ENCODE data around the gene WWTR1. TPM values are rescaled to one million over a fixed set of nuclear protein-coding genes. Genes with fewer than 3 reads are reported as not detected.

WWTR1 gene
- total RNA-seq, 1 donor from 2014 or later: 183 TPM

DNA sequence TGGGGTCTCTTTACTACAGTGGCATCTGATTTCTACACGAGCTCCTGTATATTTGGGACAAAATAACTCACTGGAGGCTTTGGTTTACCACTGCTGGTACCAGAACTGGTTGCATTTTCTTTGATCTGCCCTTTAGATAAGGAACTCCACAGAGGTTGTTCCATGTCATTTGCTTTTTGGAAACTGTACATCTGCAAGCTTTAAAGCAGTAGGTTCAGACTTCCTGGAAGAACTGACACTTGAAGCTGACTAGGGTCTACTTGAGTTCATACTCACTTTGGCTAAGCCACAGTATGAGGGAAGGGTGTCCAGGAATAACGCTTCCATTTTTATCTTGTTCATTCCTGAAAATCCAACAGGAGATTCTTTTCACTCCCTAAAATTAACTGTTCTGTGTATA is 86.4 kb downstream of the WWTR1 start:
- no peak for DNase-seq (ENCODE audit: extremely low read depth, low read depth, low spot score)

DNA sequence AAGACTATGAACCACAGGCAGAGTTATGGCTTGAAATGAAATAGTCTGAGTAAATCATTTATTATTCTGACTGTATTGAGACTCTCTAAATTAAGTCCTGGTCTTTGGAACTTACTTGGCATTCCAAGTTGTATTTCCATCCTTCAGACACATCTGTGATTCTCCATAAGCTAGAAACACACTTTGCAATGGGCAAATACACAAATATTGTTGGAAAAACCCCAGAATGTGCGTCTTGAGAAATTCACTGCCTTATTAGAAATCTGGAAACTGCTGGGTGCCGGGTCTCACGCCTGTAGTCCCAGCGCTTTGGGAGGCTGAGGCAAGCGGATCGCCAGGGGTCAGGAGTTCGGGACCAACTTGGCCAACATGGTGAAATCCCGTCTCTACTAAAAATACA is 87.8 kb downstream of the WWTR1 start:
- DNase-seq (ENCODE audit: extremely low read depth, low read depth, low spot score): no peak

DNA sequence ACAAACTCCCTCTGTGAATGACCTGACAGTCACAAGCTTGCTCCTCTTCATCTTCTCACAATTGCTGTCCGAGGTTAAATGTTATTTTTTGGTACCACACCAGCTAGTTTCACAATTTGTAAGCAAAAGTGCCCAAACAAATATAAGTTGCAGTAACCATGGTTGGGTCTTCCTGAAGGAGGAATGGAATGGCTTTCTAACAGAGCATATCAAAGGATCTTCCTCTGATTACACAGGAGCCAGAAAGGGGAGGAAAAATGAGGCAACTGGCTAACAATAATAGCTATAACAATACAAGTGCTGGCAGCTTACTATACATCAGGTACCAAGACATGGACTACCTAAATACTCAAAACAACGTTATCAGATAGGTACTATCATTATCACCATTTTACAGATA is 90.4 kb downstream of the WWTR1 start:
- DNase-seq (ENCODE audit: extremely low read depth, low read depth, low spot score): no peak

DNA sequence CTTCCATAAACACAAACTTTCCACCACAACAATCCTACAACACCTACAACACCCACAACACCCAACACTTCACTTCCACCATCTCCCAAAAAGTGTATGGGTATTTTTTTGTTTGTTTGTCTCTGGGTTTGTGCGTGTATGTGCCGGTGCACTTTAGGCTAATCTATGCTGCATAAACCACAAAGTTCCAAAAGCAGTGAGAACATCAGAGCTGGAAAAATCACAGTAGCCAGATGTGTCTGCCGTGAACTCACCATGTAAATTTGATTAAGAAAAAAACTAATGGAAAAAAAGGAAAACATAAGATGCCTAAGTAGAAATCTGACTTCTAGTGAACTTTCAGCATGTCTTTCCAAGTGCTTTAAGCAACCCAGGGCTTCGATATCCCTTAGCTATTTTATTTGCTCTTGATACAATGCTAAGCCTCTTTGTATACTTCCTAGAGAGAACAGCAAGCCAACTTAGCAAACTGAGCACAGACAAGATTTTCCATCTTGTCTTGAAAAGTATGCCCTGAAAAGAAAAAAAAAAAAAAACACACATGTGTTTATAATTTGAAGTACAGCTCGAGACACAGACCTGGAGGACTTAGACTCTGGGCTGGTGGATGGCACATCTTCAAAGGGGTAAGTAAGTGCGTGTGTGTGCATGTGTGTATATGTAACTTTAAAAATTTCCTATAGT is 91.4 kb downstream of the WWTR1 start:
- DNase-seq (ENCODE audit: extremely low read depth, low read depth, low spot score): no peak

DNA sequence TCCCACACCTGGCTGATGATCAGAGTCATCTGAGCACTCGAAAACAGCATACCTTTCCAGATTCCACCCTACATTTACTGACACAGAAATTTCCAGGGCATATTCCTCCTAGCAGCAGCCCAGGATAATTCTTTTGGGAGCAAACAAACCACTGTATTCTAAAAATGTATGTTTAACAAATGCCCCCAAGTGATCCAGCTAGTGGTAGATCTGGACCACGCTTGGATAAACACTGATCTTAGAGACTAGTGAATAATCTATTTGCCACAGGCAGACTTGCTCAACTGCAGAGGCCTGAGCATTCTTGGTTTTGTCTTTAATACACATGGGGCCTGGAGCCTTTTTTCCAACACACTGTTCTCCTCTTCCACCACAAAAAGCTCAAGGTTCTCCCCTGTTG is 93.7 kb downstream of the WWTR1 start:
- DNase-seq (ENCODE audit: extremely low read depth, low read depth, low spot score): no peak

DNA sequence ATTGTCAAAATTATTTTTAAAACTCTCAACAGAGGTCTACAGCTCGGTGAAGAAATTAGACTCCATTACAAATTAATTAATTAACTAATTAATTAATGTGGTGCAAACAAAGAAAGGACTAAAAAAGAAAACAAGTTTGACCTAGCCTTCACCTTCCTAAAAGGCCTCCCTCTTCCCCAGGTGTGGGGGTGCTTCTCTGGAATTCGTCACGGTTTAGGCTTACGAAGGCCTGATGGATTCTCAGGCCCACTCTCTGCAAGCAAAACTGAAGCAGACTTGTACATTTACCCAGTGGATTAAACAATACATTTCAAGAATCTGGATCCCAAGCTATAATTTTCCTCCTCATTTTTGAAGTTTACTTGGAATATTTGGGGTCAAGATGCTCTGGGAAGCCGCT is 94.7 kb downstream of the WWTR1 start:
- DNase-seq (ENCODE audit: extremely low read depth, low read depth, low spot score): no peak

DNA sequence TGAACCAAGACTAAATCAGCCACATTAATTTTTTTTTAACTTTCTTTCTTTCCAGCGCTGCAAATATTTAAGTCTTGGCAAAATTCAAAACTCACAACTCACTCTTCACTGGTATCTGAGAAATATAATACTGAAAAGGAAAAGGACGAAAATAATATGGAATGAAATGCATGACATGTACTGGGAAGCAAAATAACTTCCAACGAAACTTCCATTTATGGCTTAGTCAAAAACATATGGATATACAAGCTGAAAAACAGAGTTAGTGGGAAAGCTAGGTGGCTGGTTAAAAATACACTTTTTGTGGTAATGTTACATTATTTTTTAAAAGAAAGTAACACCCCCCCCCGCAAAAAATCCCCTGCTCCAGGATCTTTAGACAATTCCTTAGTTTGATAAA is 97.2 kb downstream of the WWTR1 start:
- DNase-seq (ENCODE audit: extremely low read depth, low read depth, low spot score): no peak

DNA sequence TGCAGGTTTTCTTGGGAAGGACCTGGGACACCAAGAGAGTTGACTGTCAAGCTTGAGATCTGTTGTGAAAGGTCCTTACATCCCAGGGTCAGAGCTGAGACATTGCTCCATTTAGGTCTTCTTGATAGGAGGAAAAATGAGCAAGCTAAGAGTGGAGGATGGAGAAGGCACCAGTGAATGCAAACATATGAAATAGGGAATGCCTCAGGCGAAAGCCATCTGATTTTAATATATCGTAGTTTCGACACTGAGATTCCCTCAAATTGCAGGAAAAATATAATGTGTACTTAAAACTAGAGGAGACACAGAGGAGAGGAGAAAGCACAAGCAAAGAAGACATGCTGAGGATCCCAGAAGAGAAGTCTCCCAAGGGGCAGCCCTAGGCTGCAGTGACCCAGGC is 97.8 kb downstream of the WWTR1 start:
- no peak for DNase-seq (ENCODE audit: extremely low read depth, low read depth, low spot score)

DNA sequence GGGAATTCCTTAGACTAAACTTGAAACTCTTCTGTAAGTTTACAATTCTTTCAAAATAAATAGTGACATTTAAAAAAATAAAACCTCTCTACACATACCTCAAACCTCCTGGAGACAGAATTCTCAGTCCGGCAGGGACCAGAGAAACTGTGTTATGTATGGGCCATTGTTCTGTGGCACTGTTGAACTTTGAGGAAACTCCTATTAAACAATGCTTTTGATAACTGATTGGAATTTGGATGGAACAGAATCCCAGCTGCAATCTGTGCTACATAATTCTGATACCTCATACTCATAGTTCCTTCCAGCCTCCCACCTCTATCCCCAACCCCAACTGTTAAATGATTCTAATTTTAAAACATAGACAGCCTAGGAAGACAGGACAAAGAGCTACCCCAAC is 98.3 kb downstream of the WWTR1 start:
- DNase-seq (ENCODE audit: extremely low read depth, low read depth, low spot score): no peak

DNA sequence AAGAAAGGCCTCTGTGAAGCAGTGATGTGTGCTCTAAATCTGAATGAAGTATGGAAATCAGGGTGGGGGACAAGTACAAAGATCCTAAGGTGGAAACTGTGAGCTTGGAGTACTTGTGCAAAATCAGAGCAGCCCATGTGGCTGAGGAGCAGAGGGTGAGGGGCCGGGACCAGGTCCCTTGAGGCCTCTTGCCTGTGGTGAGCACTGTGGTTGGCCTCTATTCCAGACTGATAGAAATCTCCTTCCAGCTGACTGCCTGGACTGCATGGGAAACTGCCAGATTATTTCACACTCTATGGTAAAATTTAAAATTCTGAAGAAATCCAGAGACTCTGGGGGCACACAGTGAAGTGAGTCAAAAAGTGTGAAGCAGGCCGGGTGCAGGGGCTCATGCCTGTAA is 101.9 kb downstream of the WWTR1 start:
- DNase-seq (ENCODE audit: extremely low read depth, low read depth, low spot score): no peak

DNA sequence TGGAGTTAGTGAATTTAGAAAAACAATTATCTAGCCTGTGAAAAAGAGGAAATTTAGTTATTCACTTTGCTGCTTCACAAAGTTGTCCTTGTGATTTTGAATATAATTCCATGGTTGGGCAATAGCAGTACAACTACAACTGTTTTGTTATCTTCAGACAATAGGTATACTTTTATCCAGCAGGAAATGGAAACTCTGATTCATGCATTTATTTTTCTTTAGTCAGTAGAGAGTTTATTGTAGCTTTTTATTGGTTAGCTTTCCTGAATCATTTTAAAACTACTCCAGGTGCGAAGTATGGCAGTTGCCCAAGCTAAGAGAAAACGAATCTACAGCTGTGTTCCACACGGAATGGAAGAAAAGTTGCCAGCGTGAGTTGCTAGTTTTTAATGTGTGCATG is 103.0 kb downstream of the WWTR1 start:
- peak; percentile 88 for DNase-seq (ENCODE audit: extremely low read depth, low read depth, low spot score)

DNA sequence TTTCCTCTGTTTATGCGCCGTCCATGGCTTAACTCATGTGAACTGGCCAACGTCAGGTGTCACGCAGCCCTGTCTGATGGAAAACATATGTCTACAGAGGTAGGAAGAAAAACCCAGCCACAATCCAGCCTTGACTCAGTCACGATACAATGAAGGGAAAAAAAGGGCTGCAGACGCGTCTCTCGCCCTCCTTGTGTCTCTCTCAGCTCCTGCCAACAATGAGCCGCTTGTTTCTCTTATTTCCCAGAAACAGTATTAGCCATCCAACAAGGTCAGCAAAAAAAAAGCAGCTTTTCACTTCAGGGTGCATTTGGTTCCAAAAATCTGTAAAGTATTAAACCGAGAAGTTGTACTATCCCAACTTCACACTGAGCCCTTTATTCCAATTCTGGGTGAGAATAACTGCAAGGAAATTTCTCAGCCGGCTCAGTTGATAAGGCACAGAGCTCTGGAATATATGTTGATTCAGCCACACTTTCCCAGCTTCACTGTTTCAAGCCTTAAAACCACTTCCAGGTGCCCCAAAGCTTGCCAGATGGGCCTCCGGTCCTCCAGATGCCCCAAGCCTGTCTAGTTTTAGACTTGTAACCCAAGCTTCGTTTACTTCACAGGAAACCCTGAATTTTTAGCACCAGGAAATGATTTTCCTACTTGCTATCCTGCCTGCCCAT is 103.9 kb downstream of the WWTR1 start:
- DNase-seq (ENCODE audit: extremely low read depth, low read depth, low spot score): no peak

DNA sequence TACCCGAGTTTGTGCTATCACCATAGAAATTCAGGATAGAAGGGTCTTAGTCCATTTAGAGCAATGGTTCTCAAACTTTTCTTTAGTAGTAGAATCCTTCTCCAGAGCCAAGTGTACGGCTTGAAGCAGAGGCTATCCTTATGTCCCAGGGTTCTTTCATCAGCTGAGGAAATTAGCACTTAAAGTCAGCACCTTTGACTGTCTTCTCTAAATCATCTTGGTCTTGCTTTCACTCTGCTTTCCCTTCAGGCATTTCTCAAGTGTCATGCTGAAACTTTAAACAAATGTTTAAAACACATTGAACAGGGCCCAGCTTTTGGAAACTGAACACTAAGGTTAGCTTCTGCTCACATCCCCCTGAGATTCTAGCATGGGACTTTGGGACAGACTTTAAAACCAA is 105.1 kb downstream of the WWTR1 start:
- DNase-seq (ENCODE audit: extremely low read depth, low read depth, low spot score): no peak

DNA sequence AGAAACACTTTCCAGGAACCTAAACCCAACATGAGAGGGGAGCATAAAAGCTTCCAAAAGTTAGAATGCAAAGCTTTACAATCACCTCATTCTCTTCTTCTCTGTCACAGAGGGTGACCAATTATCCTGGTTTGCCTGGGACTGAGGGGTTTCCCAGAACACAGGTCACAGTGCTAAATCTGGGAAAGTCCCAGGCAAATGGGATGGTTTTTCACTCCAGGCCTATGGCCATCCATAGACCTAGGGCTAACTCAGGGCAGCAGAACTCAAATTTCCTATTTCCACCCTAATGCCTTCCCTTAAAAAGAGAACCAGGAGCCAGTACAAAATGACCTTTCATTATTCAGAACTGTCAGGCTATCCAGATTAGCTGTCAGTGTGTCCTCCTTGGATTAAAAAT is 106.3 kb downstream of the WWTR1 start:
- no peak for DNase-seq (ENCODE audit: extremely low read depth, low read depth, low spot score)

DNA sequence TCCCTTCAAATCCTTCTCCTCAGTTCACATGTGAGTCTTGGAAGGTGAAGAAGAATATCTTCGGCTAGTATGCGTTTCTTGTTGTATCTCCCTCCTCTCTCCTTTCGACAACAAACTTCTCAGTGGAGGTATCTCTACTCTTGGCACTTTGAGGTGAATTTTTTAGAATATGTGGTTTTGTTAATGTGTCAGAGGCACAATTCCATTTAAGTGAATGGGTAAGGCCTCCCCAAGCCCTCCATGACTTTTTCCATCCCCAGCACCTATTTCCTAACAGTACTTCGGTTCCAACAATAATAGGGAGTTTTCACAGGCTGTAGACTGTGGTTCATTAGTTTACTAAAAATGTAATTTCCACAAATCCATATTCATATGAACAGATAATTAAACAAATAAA is 109.2 kb downstream of the WWTR1 start:
- DNase-seq (ENCODE audit: extremely low read depth, low read depth, low spot score): no peak

DNA sequence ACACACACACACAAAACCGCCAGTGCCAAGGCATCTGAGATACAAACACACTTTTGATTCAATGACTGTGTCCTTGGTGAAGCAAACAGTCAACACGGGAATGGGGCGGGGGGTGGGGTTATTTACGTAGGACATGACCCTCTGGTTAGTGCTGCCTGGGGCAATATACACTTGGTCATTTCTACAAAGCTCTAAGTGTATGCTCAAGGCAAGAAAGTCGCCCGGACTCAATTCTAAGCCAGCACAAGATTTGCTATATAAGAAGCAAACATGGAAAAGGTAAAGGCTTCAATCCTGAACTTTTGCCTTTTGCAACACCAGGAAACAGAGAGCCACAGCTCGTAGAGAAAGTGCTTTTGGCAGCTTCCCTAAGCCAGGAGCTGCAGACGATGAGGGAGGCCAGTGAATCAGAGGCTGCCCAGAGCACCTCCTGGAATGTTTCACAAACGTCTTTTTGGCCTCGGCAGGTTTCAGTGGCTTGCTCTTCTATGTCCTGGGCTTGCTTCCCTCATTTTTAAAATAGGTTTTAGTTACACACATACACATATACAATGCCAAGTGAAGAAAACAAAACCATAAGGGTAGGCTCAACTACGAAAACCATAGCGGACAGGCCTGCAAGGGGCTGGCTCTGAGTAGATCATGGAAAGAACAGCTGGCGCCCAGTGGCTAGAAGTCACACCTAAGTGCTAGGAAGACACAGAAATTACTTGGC is 109.7 kb downstream of the WWTR1 start:
- DNase-seq (ENCODE audit: extremely low read depth, low read depth, low spot score): no peak

DNA sequence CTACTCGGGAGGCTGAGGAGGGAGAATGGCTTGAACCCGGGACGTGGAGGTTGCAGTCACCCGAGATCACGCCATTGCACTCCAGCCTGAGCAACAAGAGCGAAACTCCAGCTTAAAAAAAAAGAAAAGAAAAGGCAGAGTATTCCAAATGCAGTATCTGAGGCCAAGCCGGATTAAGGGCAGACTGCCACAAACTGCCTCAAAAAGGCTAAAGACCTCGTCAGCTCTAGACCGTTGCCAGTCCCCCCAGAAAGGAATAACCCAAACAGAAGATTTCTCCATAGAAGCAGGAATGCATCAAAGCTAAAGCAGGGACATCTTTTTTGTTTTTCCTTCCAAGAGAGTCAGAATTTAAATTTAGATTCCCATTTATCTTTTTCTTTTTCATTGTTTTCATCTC is 110.4 kb downstream of the WWTR1 start:
- no peak for DNase-seq (ENCODE audit: extremely low read depth, low read depth, low spot score)

DNA sequence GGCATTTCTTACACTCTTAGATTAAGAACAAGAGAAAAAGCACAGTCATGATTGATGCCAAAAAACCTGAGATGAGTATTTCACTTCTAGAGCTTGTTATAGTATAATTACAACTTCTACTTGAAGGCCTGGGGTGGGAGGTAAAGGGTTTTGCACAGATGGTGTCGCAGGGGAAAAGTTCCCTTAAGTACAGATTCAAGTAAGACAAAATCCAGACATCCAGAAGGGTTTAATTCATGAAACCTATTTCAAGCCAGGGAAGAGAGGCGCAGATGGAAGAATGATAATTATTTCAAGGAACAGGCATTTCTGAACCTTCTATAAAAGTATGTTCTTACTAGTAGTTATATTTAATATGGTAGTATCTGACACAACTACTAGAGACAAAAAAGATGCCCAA is 112.8 kb downstream of the WWTR1 start:
- DNase-seq (ENCODE audit: extremely low read depth, low read depth, low spot score): no peak

DNA sequence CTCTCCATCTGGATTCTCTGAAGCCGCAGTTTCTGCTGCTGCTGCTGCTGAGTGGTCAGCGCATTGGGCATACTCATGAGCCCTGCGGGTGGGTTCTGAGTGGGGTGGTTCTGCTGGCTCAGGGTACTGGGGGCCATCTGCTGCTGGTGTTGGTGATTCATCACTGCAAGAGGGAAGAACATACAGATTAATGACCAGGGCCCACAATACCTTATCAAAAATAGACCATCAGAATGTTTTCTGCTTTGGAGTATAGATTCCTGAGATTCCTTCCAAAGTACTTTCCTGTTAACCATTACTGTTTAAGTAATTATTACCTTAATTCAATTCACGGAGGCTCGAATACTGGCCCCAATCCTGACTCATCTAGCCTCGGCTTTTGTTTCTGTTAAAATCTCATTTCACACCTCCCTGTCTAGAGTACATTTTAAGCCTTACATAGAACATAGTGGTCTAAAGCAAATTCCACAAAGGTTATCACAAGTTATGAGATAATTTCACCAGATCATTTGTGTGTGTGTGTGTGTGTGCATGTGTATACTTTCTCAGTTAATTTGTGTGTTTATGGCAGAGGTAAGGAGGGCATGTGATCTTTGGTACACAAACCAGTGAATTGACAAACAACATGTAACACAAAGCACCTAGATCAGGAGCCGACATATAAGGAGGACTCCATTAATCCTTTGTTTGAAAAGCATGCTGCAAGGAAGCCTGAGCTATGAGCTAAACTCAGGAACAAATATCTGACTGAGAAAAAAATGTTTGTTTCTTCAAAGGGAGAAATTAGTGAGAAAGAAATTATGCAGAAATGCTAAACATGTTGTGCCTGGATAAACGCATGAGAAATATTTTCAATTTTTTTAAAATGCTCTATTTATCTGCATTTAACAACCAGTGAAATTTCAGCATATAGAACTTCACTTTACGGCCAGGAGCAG is 115.2 kb downstream of the WWTR1 start:
- DNase-seq (ENCODE audit: extremely low read depth, low read depth, low spot score): peak; percentile 64

DNA sequence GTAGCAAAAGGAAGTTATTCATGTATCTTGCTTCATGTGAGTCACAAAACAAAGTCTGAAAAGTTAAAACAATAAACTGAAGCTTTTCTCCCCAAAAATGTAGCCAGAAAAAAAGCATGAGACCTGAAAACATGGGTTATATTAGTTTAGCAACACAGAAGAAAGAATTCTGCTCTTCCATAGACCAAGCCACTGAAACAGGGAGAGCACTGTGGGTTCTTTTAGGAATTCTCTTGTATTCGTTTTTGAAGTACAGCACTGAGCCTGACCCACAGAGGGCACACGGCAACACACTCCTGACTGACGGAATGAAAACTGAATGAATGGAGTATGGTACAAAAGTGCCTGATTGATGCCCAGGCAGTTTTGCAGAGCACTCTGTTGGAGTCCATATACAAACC is 116.7 kb downstream of the WWTR1 start:
- no peak for DNase-seq (ENCODE audit: extremely low read depth, low read depth, low spot score)

DNA sequence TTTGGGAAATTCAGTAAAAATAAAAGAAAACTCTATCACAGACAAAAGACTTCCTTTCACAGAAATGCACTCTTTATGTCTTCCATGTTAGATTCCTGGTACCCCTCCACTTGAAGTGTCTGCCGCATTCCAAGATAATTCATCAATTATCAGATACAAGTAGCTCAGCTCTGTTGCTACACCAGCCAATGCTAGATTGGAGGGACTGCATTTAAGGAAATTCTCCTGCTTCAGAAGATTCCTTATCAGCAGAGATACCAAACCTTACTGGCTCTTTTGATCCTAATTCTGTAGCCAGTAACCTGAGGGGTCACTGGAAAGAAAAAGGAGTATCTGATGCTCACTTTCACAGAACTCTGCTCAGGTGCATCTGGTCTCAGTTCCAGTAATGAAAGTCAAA is 119.5 kb downstream of the WWTR1 start:
- no peak for DNase-seq (ENCODE audit: extremely low read depth, low read depth, low spot score)

All from glomerular endothelial cell (primary cell).